ENCODE results near the gene IP6K2.

- TF ChIP-seq POLR2A (IDR thresholded peaks at IDR 0.05): no peak
- TF ChIP-seq CTCF (IDR thresholded peaks at IDR 0.05): no peak
- no peak for TF ChIP-seq EP300 (IDR thresholded peaks at IDR 0.05)
Measured at GRCh38 chr3:48641396-48641795, 75.6 kb downstream of the IP6K2 start.

Measured in stomach (tissue), 4 donors.